Testis (tissue), 3 donors: Measurements from ENCODE around the gene FA2H. TPM values are rescaled to one million over a fixed set of nuclear protein-coding genes. Genes with fewer than 3 reads are reported as not detected.

Experiments used
- DNase-seq: peaks from one replicate; pipeline ENCODE4 v3.0.0-alpha.2; 2019
- H3K27ac ChIP-seq, 2 donors: fragments of 200-600 bp; sonication (generic); one replicate each; pipeline ENCODE4 v1.5.1; 2019
- H3K27me3 ChIP-seq: fragments of 200-600 bp; sonication (generic); one replicate; pipeline ENCODE4 v1.5.1; 2019
- H3K36me3 ChIP-seq: fragments of 200-600 bp; sonication (generic); one replicate; pipeline ENCODE4 v1.5.1; 2017; ENCODE audit warnings: low read depth; ENCODE audit errors: missing control alignments
- H3K4me1 ChIP-seq: fragments of 200-600 bp; sonication (generic); one replicate; pipeline ENCODE4 v1.5.1; 2019
- H3K4me3 ChIP-seq, 2 donors: fragments of 200-600 bp; sonication (generic); one replicate each; pipeline ENCODE4 v1.5.1; 2017 to 2019
- H3K9me3 ChIP-seq: fragments of 200-600 bp; sonication (generic); one replicate; pipeline ENCODE4 v1.5.1; 2017
- POLR2A ChIP-seq: fragments of 450-650 bp; IDR thresholded peaks from one replicate; pipeline ENCODE4 v1.6.1; 2017; ENCODE audit warnings: antibody characterized with exemption, mild to moderate bottlenecking, moderate library complexity
- WGBS, 2 donors: methylation state at CpG; one replicate each; pipeline ENCODE4 v1.1.5; 2018; 5-methylcytosine and 5-hydroxymethylcytosine counted together
- intact Hi-C: fragments of 100-400 bp; cut with DNase I; formaldehyde crosslinking; loops from one replicate; pipeline ENCODE4 v1.15.1; 2023; ENCODE audit warnings: low total_unique reads
- polyA plus RNA-seq: library from polyadenylated mRNA; stranded (reverse); fragments of 350-450 nt; fragmentation: Illumina TruSeq; extraction: RNeasy Lipid Tissue Mini Kit (QIAGEN cat#74804); gene quantifications from one replicate; pipeline ENCODE4 v1.2.3, GENCODE V29; 2014; ENCODE audit warnings: low read depth, low replicate concordance; ENCODE audit not compliant: insufficient read depth
- total RNA-seq, 2 donors: library from RNA; depleted of rRNA; stranded (reverse); fragments of >200 nt; gene quantifications; one replicate each; pipeline ENCODE4 v1.2.3, GENCODE V29; 2016
- TF ChIP-seq, protein P1 (sequence below), 3 experiments: fragments of 450-650 bp in 2 of 3; fragments of 200-600 bp in 1 of 3; sonication (generic) in 1 of 3; IDR thresholded peaks; one replicate each; pipeline ENCODE4 v1.5.1; 2016 to 2019; ENCODE audit warnings: antibody characterized with exemption in 3 of 3, mild to moderate bottlenecking in 2 of 3, moderate library complexity in 1 of 3

Gene FA2H
- total and polyA plus RNA-seq, 3 donors from 2014 or later, result 3.0 to 7.8 (median 5.9) TPM

DNA sequence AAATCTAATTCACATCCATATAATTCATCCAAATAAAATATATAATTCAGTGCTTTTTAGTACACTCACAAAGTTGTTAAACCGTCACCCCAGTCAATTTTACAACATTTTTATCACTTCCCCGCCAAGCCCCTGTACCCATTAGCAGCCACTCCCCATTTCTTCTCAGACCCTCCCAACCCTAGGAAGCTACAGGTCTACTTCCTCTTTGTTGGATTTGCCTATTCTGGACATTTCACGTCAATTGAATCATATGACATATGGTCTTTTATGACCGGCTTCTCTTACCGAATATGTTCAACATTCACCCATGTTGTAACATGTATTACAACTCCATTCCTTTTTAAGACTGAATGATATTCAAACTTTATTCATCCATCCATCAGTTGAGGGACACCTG lies 54.0 kb downstream of the FA2H start:
- Histone ChIP-seq H3K4me1 (peaks cover 4% of the 10 kb centered on the region), H3K27ac (no peak overlapping the region), H3K9me3 (no peaks in the 10 kb centered on the region), H3K27me3 (no peaks in the 10 kb centered on the region), H3K4me3 (no peak overlapping the region), H3K36me3 (no peaks in the 10 kb centered on the region)
- intact Hi-C loops, result no loop called here
- 76 to 77% methylated on average over 5 of the region's 5 CpGs for WGBS, 2 donors
- TF ChIP-seq POLR2A, result no peak
- TF ChIP-seq, protein P1, sequence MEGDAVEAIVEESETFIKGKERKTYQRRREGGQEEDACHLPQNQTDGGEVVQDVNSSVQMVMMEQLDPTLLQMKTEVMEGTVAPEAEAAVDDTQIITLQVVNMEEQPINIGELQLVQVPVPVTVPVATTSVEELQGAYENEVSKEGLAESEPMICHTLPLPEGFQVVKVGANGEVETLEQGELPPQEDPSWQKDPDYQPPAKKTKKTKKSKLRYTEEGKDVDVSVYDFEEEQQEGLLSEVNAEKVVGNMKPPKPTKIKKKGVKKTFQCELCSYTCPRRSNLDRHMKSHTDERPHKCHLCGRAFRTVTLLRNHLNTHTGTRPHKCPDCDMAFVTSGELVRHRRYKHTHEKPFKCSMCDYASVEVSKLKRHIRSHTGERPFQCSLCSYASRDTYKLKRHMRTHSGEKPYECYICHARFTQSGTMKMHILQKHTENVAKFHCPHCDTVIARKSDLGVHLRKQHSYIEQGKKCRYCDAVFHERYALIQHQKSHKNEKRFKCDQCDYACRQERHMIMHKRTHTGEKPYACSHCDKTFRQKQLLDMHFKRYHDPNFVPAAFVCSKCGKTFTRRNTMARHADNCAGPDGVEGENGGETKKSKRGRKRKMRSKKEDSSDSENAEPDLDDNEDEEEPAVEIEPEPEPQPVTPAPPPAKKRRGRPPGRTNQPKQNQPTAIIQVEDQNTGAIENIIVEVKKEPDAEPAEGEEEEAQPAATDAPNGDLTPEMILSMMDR (IDR thresholded peaks at IDR 0.05), result no peak
- DNase-seq, result no peak

DNA sequence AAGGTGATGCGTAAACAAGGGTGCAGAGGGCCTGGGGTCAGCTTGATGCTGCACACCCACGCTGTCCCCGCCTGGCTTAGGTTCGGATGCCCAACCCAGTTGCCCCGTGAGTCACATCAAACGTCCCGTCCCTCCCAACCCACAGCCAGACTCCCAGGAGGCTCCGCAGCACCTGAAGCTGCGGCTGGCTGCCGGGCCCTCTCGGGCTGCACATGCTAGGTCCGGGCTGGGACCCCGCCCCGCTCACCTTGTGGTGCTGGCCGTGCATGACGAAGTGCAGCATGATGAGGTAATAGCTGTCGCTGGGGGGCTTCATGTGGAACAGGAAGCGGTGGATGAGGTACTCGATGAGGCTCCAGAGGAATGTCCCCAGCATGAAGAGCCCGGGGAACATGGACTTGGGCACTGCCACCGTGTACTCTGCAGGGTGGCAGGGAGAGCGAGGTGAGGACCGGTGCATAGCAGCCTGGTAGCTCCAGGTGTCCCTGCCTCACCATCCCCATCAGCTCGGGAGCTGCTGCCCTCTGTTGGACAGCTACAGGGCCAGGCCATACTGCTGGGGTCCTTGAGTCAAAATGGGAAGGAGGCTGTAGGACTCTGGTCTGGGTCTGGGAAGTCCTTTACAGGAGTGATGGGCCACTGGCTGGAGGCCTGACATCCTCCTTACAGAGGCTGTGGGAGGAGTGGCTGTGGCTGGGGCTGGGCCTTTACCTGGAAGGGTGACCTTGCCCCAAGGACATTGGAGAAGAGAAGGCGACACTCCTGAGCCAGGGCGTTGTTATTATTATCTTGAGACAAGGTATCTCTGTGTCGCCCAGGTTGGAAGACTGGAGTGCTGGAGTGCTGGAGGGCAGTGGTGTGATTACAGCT lies 55.6 kb downstream of the FA2H start:
- intact Hi-C loops, result no loop called here
- H3K27ac ChIP-seq, result no peak overlapping the region
- TF ChIP-seq, protein P1 (IDR thresholded peaks at IDR 0.05), result no peak
- no peak for TF ChIP-seq POLR2A
- H3K4me3 ChIP-seq, result no peak overlapping the region
- 88 to 89% methylated on average over 24 to 27 of the region's 27 CpGs for WGBS, 2 donors
- no peaks in the 10 kb centered on the region for H3K4me1 ChIP-seq
- no peaks in the 10 kb centered on the region for H3K9me3 ChIP-seq
- H3K36me3 ChIP-seq, result no peaks in the 10 kb centered on the region
- DNase-seq, result no peak
- H3K27me3 ChIP-seq, result no peaks in the 10 kb centered on the region

DNA sequence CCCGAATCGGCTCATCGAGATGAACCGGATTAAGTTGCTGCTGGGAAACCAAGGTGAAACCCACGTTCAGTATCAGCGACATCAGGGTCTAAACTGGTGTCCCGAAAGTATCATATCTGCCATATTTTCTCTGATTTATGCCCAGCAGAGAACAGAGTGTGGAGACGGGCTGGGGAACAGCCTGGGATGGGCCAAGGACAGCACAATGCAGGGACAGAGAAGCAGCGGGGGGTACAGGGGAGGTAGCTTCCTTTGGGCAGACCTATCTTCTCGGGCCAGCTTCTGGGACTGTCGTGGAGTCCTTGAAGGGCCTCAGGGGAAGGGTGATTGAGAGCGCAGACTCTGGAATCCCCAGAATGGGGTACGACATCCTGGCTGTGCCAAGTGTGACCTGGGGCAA lies 56.5 kb downstream of the FA2H start:
- Histone ChIP-seq H3K27ac (no peak overlapping the region), H3K4me1 (no peaks in the 10 kb centered on the region), H3K9me3 (no peaks in the 10 kb centered on the region), H3K4me3 (no peak overlapping the region), H3K36me3 (no peaks in the 10 kb centered on the region), H3K27me3 (no peaks in the 10 kb centered on the region)
- no peak for TF ChIP-seq POLR2A
- TF ChIP-seq, protein P1 (IDR thresholded peaks at IDR 0.05), result no peak
- WGBS, 2 donors, result 90 to 92% methylated on average over 13 of the region's 13 CpGs
- intact Hi-C loops, result no loop called here
- no peak for DNase-seq

DNA sequence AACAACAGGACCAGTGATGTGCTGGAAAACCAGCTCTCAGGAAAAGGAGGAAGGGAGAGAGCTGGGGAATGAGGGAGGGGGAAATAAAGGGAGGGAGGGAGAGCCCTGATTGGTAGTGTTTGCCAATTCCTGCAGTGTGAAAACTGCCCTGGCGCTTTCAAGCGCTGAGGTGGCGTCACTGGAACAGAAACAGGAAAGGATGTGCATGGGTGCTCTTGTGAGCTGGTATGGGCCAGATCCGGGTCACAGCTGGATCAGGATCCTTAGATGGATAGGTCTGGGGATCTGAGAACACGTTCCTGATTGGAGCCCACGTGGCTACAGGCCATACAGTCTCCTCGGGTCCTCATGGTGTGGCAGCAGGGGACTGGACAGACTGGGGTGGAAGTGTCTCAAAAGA lies 57.3 kb downstream of the FA2H start:
- TF ChIP-seq, protein P1 (IDR thresholded peaks at IDR 0.05), result no peak
- no peak for TF ChIP-seq POLR2A
- Histone ChIP-seq H3K27ac (no peak overlapping the region), H3K4me3 (no peak overlapping the region), H3K9me3 (no peaks in the 10 kb centered on the region), H3K27me3 (no peaks in the 10 kb centered on the region), H3K4me1 (no peaks in the 10 kb centered on the region), H3K36me3 (no peaks in the 10 kb centered on the region)
- no peak for DNase-seq
- 81 to 83% methylated on average over 5 to 7 of the region's 7 CpGs for WGBS, 2 donors
- intact Hi-C loops, result no loop called here

DNA sequence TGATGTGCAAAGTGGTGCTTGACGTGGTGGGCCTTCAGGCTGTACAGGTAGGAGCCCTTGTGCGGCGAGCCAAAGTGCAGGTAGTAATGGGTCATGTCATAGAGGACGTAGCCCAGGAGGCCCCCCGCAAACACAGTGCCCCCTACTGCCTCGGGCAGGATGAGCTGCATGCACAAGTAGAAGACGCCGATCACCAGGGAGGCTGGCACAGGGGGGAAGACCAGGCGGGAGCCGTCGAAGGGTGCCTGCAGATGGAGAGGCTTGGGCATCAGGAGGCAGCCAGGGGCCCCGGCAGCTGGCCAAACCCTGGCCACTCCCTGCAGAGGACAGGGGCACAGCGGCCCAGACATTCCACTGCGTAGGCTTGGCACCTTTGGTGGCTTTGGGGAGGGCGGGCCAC lies 58.3 kb downstream of the FA2H start:
- no peaks in the 10 kb centered on the region for H3K36me3 ChIP-seq
- no peak for DNase-seq
- H3K27me3 ChIP-seq, result no peaks in the 10 kb centered on the region
- no peak overlapping the region for H3K27ac ChIP-seq
- TF ChIP-seq, protein P1 (IDR thresholded peaks at IDR 0.05), result no peak
- TF ChIP-seq POLR2A, result no peak
- 75 to 89% methylated on average over 10 to 15 of the region's 15 CpGs for WGBS, 2 donors
- H3K9me3 ChIP-seq, result no peaks in the 10 kb centered on the region
- intact Hi-C loops, result no loop called here
- H3K4me1 ChIP-seq, result no peaks in the 10 kb centered on the region
- no peak overlapping the region for H3K4me3 ChIP-seq
